ENCODE measurements around the gene DIPK1B.

The DIPK1B gene

GRCh38 chr9:136686794-136687711 lies 25.3 kb upstream of the DIPK1B start, which contains the start of gene AGPAT2:
TSS of gene AGPAT2 (minus strand) at chr9:136687457. CDS start at chr9:136687357, 100 bp downstream.
- peak in 1 of 2 experiments; percentile 75 for DNase-seq (ENCODE audit: low read depth in 2 of 2)

- DNase-seq (ENCODE audit: low read depth in 2 of 2): no peak
These were observed 24.6 kb upstream of the DIPK1B start for GRCh38 chr9:136687721-136688223.

GRCh38 chr9:136688274-136689107 lies 23.9 kb upstream of the DIPK1B start:
- no peak for DNase-seq (ENCODE audit: low read depth in 2 of 2)

- DNase-seq (ENCODE audit: low read depth in 2 of 2): no peak
These were observed 23.3 kb upstream of the DIPK1B start for GRCh38 chr9:136689108-136689460.

- DNase-seq (ENCODE audit: low read depth in 2 of 2): no peak
These were observed 22.1 kb upstream of the DIPK1B start for GRCh38 chr9:136690104-136690805.

- DNase-seq (ENCODE audit: low read depth in 2 of 2): no peak
These were observed 21.5 kb upstream of the DIPK1B start for GRCh38 chr9:136690806-136691261.

GRCh38 chr9:136691316-136692184 lies 20.8 kb upstream of the DIPK1B start:
- no peak for DNase-seq (ENCODE audit: low read depth in 2 of 2)

- DNase-seq (ENCODE audit: low read depth in 2 of 2): no peak
These were observed 19.9 kb upstream of the DIPK1B start for GRCh38 chr9:136692185-136693134.

- no peak for DNase-seq (ENCODE audit: low read depth in 2 of 2)
These were observed 19.3 kb upstream of the DIPK1B start for GRCh38 chr9:136693135-136693489.

GRCh38 chr9:136693490-136694162 lies 18.7 kb upstream of the DIPK1B start:
- DNase-seq (ENCODE audit: low read depth in 2 of 2): no peak

GRCh38 chr9:136694163-136694871 lies 18.1 kb upstream of the DIPK1B start:
- peak in 1 of 2 experiments; percentile 28 for DNase-seq (ENCODE audit: low read depth in 2 of 2)

GRCh38 chr9:136694872-136695247 lies 17.5 kb upstream of the DIPK1B start:
- no peak for DNase-seq (ENCODE audit: low read depth in 2 of 2)

GRCh38 chr9:136695435-136695895 lies 16.9 kb upstream of the DIPK1B start:
- DNase-seq (ENCODE audit: low read depth in 2 of 2): no peak

GRCh38 chr9:136695955-136696354 lies 16.4 kb upstream of the DIPK1B start:
- DNase-seq (ENCODE audit: low read depth in 2 of 2): no peak

- DNase-seq (ENCODE audit: low read depth in 2 of 2): no peak
These were observed 15.9 kb upstream of the DIPK1B start for GRCh38 chr9:136696502-136696901.

GRCh38 chr9:136697146-136697820 lies 15.1 kb upstream of the DIPK1B start:
- DNase-seq (ENCODE audit: low read depth in 2 of 2): no peak

- DNase-seq (ENCODE audit: low read depth in 2 of 2): no peak
These were observed 14.4 kb upstream of the DIPK1B start for GRCh38 chr9:136697821-136698526.

Measured in stimulated activated CD4-positive, alpha-beta T cell treated with anti-CD3 and anti-CD28 coated beads, Interleukin-12 subunit alpha, Interleukin-12 subunit beta, amount 100 ng/mL, for 24 hours (primary cell).